RWPE2 (cell line): ENCODE measurements around the gene CABCOCO1.

Experiments
- ATAC-seq: fragments of 200-7000 bp; cut with Tn5 transposase; 3 replicates; pipeline ENCODE4 v1.9.1; 2021; ENCODE audit warnings: low read depth
- DNase-seq: peaks from one replicate; pipeline ENCODE4 v3.0.0-alpha.2; 2020; ENCODE audit warnings: low spot score
- H3K27ac ChIP-seq: fragments of 450-650 bp; 2 replicates; pipeline ENCODE4 v1.5.1; 2017; ENCODE audit warnings: mild to moderate bottlenecking; ENCODE audit not compliant: poor library complexity, severe bottlenecking
- H3K27me3 ChIP-seq: fragments of 250-450 bp; sonication (Bioruptor Pico); 2 replicates; pipeline ENCODE4 v1.5.1; 2021; ENCODE audit warnings: mild to moderate bottlenecking, moderate library complexity; ENCODE audit not compliant: insufficient read depth, poor library complexity, severe bottlenecking
- H3K36me3 ChIP-seq: fragments of 250-450 bp; sonication (Bioruptor Pico); 2 replicates; pipeline ENCODE4 v1.5.1; 2020; ENCODE audit warnings: low read depth, mild to moderate bottlenecking, moderate library complexity
- H3K4me1 ChIP-seq: fragments of 250-450 bp; sonication (Bioruptor Pico); 2 replicates; pipeline ENCODE4 v1.5.1; 2021; ENCODE audit warnings: mild to moderate bottlenecking, moderate library complexity; ENCODE audit not compliant: insufficient read depth, poor library complexity, severe bottlenecking
- H3K4me3 ChIP-seq: fragments of 250-450 bp; sonication (Bioruptor Pico); 2 replicates; pipeline ENCODE4 v1.5.1; 2021; ENCODE audit warnings: mild to moderate bottlenecking, moderate library complexity; ENCODE audit not compliant: severe bottlenecking
- H3K9me3 ChIP-seq: fragments of 250-450 bp; sonication (Bioruptor Pico); 2 replicates; pipeline ENCODE4 v1.5.1; 2021; ENCODE audit warnings: mild to moderate bottlenecking, moderate library complexity; ENCODE audit not compliant: severe bottlenecking
- CTCF ChIP-seq: fragments of 450-650 bp; IDR thresholded peaks from one replicate; pipeline ENCODE4 v1.5.1; 2017; ENCODE audit warnings: mild to moderate bottlenecking, moderate library complexity; ENCODE audit not compliant: poor library complexity, severe bottlenecking

CABCOCO1 gene

GRCh38 chr10:61805091-61805490, 142.4 kb downstream of the CABCOCO1 start:
- no peak for ATAC-seq
- no peak overlapping the region for H3K4me3 ChIP-seq
- H3K27ac ChIP-seq, result no peak overlapping the region
- H3K4me1 ChIP-seq, result no peaks in the 10 kb centered on the region
- H3K27me3 ChIP-seq, result no peaks in the 10 kb centered on the region
- TF ChIP-seq CTCF, result no peak
- H3K9me3 ChIP-seq, result no peaks in the 10 kb centered on the region
- H3K36me3 ChIP-seq, result no peaks in the 10 kb centered on the region
- no peak for DNase-seq

GRCh38 chr10:61810263-61810662, 147.5 kb downstream of the CABCOCO1 start:
- no peaks in the 10 kb centered on the region for H3K36me3 ChIP-seq
- no peak overlapping the region for H3K4me3 ChIP-seq
- DNase-seq (no peak), ATAC-seq (no peak)
- no peaks in the 10 kb centered on the region for H3K4me1 ChIP-seq
- no peaks in the 10 kb centered on the region for H3K27me3 ChIP-seq
- H3K27ac ChIP-seq, result no peak overlapping the region
- TF ChIP-seq CTCF, result no peak
- no peaks in the 10 kb centered on the region for H3K9me3 ChIP-seq

GRCh38 chr10:61812052-61812721, 149.5 kb downstream of the CABCOCO1 start:
- ATAC-seq (no peak), DNase-seq (no peak)
- no peaks in the 10 kb centered on the region for H3K36me3 ChIP-seq
- H3K4me3 ChIP-seq, result no peak overlapping the region
- no peaks in the 10 kb centered on the region for H3K27me3 ChIP-seq
- no peaks in the 10 kb centered on the region for H3K9me3 ChIP-seq
- no peak for TF ChIP-seq CTCF
- H3K4me1 ChIP-seq, result no peaks in the 10 kb centered on the region
- H3K27ac ChIP-seq, result no peak overlapping the region

GRCh38 chr10:61812920-61813319, 150.2 kb downstream of the CABCOCO1 start:
- ATAC-seq (no peak), DNase-seq (no peak)
- TF ChIP-seq CTCF, result no peak
- Histone ChIP-seq H3K4me3 (no peak overlapping the region), H3K4me1 (no peaks in the 10 kb centered on the region), H3K27ac (no peak overlapping the region), H3K9me3 (no peaks in the 10 kb centered on the region), H3K27me3 (no peaks in the 10 kb centered on the region), H3K36me3 (no peaks in the 10 kb centered on the region)

GRCh38 chr10:61814160-61814559, 151.4 kb downstream of the CABCOCO1 start:
- Histone ChIP-seq H3K9me3 (no peaks in the 10 kb centered on the region), H3K27me3 (no peaks in the 10 kb centered on the region), H3K4me1 (no peaks in the 10 kb centered on the region), H3K27ac (no peak overlapping the region), H3K4me3 (no peak overlapping the region), H3K36me3 (no peaks in the 10 kb centered on the region)
- DNase-seq (no peak), ATAC-seq (no peak)
- no peak for TF ChIP-seq CTCF
